IPS DF 19.7 (cell line): ENCODE measurements around the gene ANKRD13A.
"Not testable (repeated sequence)": the region's sequence is repeated elsewhere in the genome, so short reads cannot be mapped to it uniquely, and the experiment has no call there.

Experiments used
- DNase-seq: peaks from one replicate; pipeline ENCODE4 v3.0.0-alpha.2; 2013; ENCODE audit warnings: low read depth, low spot score

The ANKRD13A gene

DNA sequence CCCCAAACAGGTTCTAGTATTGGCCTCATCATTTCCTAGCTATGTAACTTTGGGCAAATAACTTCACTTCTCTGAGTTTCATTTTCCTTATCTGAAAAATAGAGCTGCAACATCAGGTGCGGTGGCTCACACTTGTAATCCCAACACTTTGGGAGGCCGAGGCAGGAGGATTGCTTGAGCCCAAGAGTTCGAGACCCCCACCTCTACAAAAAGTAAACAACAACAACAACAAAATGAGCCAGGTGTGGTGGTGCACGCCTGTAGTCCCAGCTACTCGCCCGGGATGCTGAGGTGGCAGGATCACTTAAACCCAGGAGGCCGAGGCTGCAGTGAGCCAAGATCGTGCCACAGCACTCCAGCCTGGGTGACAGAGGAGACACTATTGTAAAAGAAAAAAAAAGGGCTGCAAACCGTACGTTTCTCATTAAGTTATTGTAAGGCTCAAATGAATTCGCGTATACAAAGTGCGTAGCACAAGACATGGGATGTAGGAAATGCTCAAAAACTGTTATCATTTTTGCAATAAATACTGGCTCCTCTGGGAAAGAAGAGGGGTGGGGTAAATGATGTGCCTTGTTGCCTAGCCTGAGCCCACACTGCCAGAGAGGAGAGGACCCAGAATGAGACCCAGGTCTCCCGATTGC, 48.2 kb downstream of the ANKRD13A start:
- DNase-seq = no peak

GRCh38 chr12:110048242-110049027, 49.2 kb downstream of the ANKRD13A start, which contains the start of gene C12orf76:
Gene C12orf76, minus strand, starts transcription at chr12:110048522. Its CDS starts 27 bp downstream, at chr12:110048495.
- peak; percentile 90 for DNase-seq

GRCh38 chr12:110049034-110049433, 49.8 kb downstream of the ANKRD13A start:
- DNase-seq = not testable (repeated sequence)

- DNase-seq = not testable (repeated sequence)
Observed at GRCh38 chr12:110049666-110050065, 50.4 kb downstream of the ANKRD13A start.

- no peak for DNase-seq
Observed at GRCh38 chr12:110050927-110051326, 51.7 kb downstream of the ANKRD13A start.

DNA sequence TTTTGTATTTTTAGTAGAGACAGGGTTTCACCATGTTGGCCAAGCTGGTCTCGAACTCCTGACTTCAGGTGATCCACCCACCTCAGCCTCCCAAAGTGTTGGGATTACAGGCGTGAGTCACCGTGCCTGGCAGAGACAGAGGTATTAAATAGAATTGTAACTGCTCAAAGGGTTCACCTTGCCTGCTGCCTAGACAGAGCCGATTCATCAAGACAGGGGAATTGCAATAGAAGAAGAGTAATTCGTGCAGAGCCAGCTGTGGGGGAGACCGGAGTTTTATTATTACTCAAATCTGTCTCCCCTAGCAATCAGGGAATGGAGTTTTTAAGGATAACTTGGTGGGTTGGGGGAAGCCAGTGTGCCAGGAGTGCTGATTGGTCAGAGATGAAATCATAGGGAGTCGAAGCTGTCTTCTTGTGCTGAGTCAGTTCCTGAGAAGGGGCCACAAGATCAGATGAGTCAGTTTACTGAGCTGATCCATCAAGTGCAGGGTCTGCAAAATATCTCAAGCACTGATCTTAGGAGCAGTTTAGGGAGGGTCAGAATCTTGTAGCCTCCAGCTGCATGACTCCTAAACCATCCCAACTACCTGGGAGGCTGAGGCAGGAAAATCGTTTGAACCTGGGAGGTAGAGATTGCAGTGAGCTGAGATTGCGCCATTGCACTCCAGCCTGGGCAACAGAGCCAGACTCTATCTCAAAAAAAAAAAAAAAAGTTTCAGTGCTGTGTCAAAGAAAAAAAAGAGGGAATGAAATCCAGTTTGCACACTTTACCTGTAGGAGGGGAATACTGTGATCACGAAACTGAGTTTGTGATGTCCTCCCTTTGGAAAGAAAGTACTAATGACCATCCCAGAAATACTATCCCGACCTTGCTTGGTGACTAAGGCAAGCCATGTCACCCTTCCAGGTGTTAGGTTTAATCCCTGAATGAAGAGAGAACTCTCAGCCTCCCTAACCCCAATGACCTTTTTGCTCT, 56.4 kb downstream of the ANKRD13A start:
- not testable (repeated sequence) for DNase-seq

- not testable (repeated sequence) for DNase-seq
Observed at GRCh38 chr12:110056643-110057042, 57.4 kb downstream of the ANKRD13A start.

DNA sequence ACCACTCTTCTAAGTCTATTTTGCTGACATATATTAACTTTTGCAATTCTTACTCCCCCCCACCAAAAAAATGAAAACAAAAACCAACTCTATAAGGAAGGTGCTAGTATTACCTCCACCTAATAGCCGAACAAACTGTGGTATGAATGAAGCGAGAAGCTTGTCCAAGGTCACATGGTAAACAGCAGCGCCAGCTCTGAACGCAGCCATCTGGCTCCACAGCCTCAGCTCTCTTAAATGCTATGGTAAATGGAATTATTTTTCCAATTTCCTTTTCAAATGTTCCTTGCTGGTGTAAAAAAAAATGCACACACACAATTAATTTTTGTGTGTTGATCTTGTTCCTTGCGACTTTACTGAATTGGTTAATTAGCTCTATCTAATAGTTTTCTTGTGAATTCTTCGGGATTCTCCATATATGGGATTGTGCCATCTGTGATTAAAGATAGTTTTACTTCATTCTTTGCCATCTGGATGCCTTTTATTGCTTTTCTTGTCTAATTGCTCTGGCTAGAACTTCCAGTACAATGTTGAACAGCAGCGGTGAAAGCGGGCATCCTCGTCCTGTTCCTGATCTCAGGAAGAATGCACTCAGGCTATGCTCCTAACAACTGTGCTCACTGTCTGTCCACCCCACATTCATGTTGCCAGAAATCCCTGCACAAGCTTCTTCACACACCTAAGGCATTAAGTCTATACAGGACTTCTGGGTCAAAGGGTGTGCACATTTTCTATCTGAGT, 59.8 kb downstream of the ANKRD13A start:
- no peak for DNase-seq

GRCh38 chr12:110059651-110060000, 60.4 kb downstream of the ANKRD13A start:
- DNase-seq = no peak

DNA sequence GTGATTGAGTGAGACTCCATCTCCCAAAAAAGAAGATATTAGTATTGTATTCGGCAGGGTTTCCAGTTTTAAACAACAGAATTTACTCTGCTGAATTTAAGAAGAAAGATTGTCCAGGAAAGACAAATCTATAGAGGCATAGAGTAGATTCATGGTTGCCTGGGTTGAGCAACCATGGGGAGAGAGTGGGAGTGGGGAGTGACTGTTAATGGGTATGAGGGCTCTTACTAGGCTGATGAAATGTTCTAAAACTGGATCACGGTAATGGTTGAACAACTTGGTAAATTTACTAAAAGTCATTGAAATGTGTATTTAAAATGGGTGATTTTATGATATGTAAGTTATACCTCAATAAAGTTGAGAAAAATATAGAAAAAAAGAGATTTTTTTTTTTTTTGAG, 63.0 kb downstream of the ANKRD13A start:
- DNase-seq = no peak

DNA sequence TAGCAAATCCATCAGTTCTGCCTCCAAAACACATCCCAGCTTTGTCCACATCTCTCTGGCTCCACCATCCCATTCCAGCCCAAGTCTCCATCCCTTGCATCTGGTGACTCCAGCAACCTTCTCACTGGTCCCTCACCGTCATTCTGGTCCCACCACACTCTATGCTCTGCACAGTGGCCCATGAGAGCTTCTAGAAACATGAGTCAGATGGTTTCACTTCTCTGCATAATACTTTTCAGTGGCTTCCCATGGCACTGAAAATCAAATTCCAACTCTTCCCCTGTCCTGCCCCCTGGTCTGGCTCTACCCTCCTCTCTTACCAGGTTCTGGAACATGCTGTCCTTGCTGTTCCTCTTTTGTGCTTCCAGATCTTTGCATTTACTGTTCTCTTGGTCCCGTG, 66.3 kb downstream of the ANKRD13A start:
- no peak for DNase-seq

GRCh38 chr12:110067531-110067930, 68.3 kb downstream of the ANKRD13A start:
- DNase-seq = no peak

DNA sequence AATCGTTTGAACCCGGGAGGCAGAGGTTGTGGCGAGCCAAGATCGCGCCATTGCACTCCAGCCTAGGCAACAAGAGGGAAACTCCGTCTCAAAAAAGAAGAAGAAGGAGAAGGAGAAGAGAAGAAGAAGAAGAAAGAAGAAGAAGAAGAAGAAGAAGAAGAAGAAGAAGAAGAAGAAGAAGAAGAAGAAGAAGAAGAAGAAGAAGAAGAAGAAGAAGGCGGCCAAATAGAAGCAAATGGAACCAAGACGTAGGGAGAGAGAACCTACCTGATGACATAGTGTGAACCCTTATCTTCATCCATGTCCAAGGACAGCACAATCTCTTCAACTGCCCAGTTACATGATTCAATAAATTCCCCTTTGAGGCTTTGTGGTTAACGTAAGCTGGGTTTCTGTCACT, 68.9 kb downstream of the ANKRD13A start:
- not testable (repeated sequence) for DNase-seq

GRCh38 chr12:110068654-110069053, 69.4 kb downstream of the ANKRD13A start:
- DNase-seq = no peak

GRCh38 chr12:110071504-110071903, 72.3 kb downstream of the ANKRD13A start:
- no peak for DNase-seq

- DNase-seq = no peak
Observed at GRCh38 chr12:110071967-110072366, 72.7 kb downstream of the ANKRD13A start.

- not testable (repeated sequence) for DNase-seq
Observed at GRCh38 chr12:110072636-110073035, 73.4 kb downstream of the ANKRD13A start.

DNA sequence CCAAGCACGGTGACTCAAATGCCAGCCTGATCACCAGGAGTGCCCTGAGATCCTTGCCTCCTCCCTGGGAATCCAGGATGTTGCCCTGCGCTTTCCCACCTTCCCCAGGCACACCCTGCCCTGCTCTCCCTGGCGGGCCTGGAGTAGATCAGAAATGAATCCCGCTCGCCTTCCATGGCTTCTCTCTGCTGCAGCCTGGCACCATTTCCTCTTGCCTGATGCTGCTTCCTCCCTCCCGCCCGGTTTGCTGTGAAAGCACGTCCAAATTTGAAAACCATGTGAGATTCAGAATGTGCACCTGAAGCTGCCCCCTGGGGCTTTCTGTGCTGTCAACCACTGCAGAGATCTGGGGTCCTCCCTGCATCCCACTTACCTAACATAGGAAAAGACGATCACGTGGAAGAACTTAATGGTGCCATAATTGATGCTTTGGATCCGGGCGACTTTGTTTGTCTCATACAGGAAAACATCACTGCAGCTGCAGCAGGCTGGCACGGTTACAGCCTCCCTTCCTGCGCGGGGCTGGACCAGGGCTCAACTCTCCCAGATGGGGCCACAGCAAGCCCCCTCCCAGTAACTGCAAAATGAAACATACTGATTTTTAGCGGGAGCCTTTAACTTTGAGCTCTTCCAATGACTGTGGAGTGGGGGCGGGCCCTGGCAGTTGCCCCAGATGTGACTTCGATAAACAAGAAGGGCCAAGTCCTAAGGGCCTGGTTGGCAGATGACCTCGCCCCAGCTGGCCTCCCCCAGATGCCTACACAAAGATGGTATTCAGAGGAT, 74.0 kb downstream of the ANKRD13A start:
- DNase-seq = no peak

GRCh38 chr12:110074089-110074488, 74.9 kb downstream of the ANKRD13A start:
- DNase-seq = no peak

DNA sequence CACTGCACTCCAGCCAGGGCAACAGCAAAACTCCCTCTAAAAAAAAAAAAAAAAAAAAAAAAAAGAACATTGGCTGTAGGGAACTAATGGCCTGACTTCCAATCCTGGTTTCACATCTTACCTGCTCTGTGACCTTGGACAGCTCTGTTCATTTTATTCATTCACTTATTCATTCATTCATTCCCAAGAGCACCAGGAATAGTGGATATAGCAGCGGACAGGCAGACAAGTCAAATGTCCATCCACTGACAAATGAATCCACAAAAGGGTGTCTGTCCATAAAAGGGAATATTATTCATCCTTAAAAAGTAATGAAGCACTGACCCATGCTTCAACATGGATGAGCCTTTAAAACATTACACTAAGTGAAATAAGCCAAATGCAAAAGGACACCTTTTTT, 76.7 kb downstream of the ANKRD13A start:
- DNase-seq = no peak
